Stomach (tissue), 9 donors: ENCODE measurements around the gene TTC27. TPM values are rescaled to one million over a fixed set of nuclear protein-coding genes. Genes with fewer than 3 reads are reported as not detected.

Source experiments
- DNase-seq, 2 donors: peaks; one replicate each; pipeline versions ENCODE4 v3.0.0 to v3.0.0-alpha.2; 2013 to 2019
- H3K27ac ChIP-seq, 5 donors: fragments of 200-600 bp in 4 of 5; sonication (generic) in 4 of 5; one replicate each; pipeline ENCODE4 v1.5.1; 2013 to 2019; ENCODE audit warnings: mild to moderate bottlenecking in 1 of 5, moderate library complexity in 1 of 5
- H3K27me3 ChIP-seq, 3 donors: fragments of 200-600 bp; sonication (generic); one replicate each; pipeline ENCODE4 v1.5.1; 2017 to 2019; ENCODE audit warnings: mixed run types in 1 of 3
- H3K36me3 ChIP-seq, 4 donors: fragments of 200-600 bp; sonication (generic); 1 replicate in 3 of 4; 2 replicates in 1 of 4; pipeline ENCODE4 v1.5.1; 2016 to 2019
- H3K4me1 ChIP-seq, 4 donors: fragments of 200-600 bp; sonication (generic); one replicate each; pipeline ENCODE4 v1.5.1; 2016 to 2019
- H3K4me3 ChIP-seq, 4 donors: fragments of 200-600 bp; sonication (generic) in 3 of 4; one replicate each; pipeline ENCODE4 v1.5.1; 2016 to 2019; ENCODE audit warnings: mild to moderate bottlenecking in 1 of 4
- H3K9me3 ChIP-seq, 4 donors: fragments of 200-600 bp; sonication (generic); one replicate each; pipeline ENCODE4 v1.5.1; 2016 to 2019
- CTCF ChIP-seq, 7 experiments: fragments of 450-650 bp in 4 of 7; fragments of 200-600 bp in 3 of 7; sonication (generic) in 3 of 7; IDR thresholded peaks; one replicate each; pipeline ENCODE4 v1.5.1; 2016 to 2019; ENCODE audit warnings: antibody characterized with exemption in 7 of 7, control low read depth in 2 of 7, mild to moderate bottlenecking in 1 of 7
- EP300 ChIP-seq: sonication (generic); formaldehyde crosslinking; IDR thresholded peaks from one replicate; pipeline ENCODE4 v1.6.1; 2017; ENCODE audit warnings: antibody characterized with exemption
- POLR2A ChIP-seq, 4 donors: fragments of 450-650 bp; IDR thresholded peaks; one replicate each; pipeline ENCODE4 v1.6.1; 2016; ENCODE audit warnings: antibody characterized with exemption in 4 of 4, control low read depth in 2 of 4, mild to moderate bottlenecking in 1 of 4, moderate library complexity in 1 of 4
- POLR2AphosphoS5 ChIP-seq, 3 donors: sonication (generic); formaldehyde crosslinking; IDR thresholded peaks; one replicate each; pipeline ENCODE4 v1.6.1; 2016; ENCODE audit warnings: antibody characterized with exemption in 3 of 3
- WGBS, 5 donors: extraction: QIAGEN DNeasy Blood & Tissue Kit in 3 of 5; methylation state at CpG; one replicate each; pipeline versions ENCODE4 v1.1.5 to v1.1.7; 2013 to 2018; 5-methylcytosine and 5-hydroxymethylcytosine counted together
- intact Hi-C: fragments of 100-400 bp; cut with DNase I; formaldehyde crosslinking; loops from one replicate; pipeline ENCODE4 v1.15.1; 2023; ENCODE audit warnings: low total_unique reads
- polyA plus RNA-seq, 3 donors: library from polyadenylated mRNA; stranded (reverse); fragments of 200-250 nt; gene quantifications; one replicate each; pipeline ENCODE4 v1.2.3, GENCODE V29; 2013
- total RNA-seq, 5 donors: library from RNA; depleted of rRNA; stranded (reverse); fragments of >200 nt; gene quantifications; one replicate each; pipeline versions ENCODE4 v1.1.0 to v1.2.3, GENCODE V29; 2014 to 2016
- donor health status: healthy with polysubstance abuse.
- donor health status: Bipolar disorder and iron deficiency.
- donor health status: healthy.

The TTC27 gene
- total and polyA plus RNA-seq, 8 donors, result 3.8 to 22.2 (median 5.9) TPM

- Histone ChIP-seq H3K4me1 (peaks cover 5 to 27% (median 21%) of the 10 kb centered on the region in 4 donors), H3K27ac (peak overlapping the region in 2 of 5 donors; percentile 39 to 62), H3K36me3 (peaks cover 0 to 32% (median 30%) of the 10 kb centered on the region in 4 donors), H3K4me3 (no peak overlapping the region), H3K9me3 (no peaks in the 10 kb centered on the region), H3K27me3 (no peaks in the 10 kb centered on the region)
- intact Hi-C loops, result no loop called here
- WGBS, 5 donors, result 25 to 46% (median 39%) methylated on average over 2 of the region's 2 CpGs
- peak in 1 of 2 donors; percentile 11 for DNase-seq
- TF ChIP-seq POLR2A (IDR thresholded peaks at IDR 0.05) (no peak), EP300 (no peak), CTCF (IDR thresholded peaks at IDR 0.05) (no peak), POLR2AphosphoS5 (IDR thresholded peaks at IDR 0.05) (no peak)
Observed at GRCh38 chr2:32622570-32623310, 5.1 kb upstream of the TTC27 start.

DNA sequence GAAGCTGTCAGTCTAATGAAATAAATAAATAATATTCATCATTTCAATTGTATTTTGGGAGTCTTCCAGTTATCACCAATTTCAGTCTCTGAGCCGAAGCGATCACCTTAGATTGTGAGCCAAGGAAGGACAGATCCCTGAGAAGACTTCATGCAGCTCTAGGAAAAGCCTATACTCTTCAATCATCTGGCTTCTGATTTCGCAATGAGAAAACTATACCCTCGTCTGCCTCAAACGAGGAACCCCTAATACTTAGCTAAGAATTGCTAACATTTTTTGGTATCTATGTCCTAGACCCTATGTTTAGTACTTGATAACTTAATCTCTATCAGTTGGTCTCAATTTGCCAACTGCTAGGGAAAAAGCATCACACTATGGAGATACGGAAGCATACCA lies 4.5 kb upstream of the TTC27 start:
- DNase-seq, result no peak
- intact Hi-C loops, result no loop called here
- Histone ChIP-seq H3K36me3 (peaks cover 0 to 28% (median 24%) of the 10 kb centered on the region in 4 donors), H3K9me3 (no peaks in the 10 kb centered on the region), H3K4me1 (peaks cover 5 to 28% (median 22%) of the 10 kb centered on the region in 4 donors), H3K27ac (peak overlapping the region in 2 of 5 donors; percentile 39 to 62), H3K27me3 (no peaks in the 10 kb centered on the region), H3K4me3 (no peak overlapping the region)
- WGBS, 5 donors, result 88 to 94% (median 94%) methylated on average over 6 of the region's 6 CpGs
- no peak for TF ChIP-seq CTCF (IDR thresholded peaks at IDR 0.05)
- no peak for TF ChIP-seq POLR2A (IDR thresholded peaks at IDR 0.05)
- no peak for TF ChIP-seq EP300
- TF ChIP-seq POLR2AphosphoS5 (IDR thresholded peaks at IDR 0.05), result no peak

DNA sequence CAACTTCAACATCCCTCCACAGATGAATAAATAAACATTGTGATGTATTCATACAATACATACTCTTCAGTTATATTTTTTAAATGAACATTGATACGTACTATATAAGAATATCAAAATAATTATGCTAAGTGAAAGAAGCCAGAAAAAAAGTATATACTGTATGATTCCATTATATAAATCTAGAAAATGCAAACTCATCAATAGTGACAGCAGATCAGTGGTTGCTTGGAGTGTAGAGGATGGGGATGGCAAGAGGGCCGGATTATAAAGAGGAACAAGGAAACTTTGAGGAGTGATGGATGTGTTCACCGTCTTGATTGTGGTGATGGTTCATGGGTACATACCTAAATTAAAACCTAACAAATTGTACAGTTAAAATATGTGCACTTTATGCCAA lies 3.0 kb upstream of the TTC27 start:
- Histone ChIP-seq H3K27me3 (no peaks in the 10 kb centered on the region), H3K4me3 (no peak overlapping the region), H3K27ac (no peak overlapping the region), H3K4me1 (peaks cover 11 to 43% (median 36%) of the 10 kb centered on the region in 4 donors), H3K36me3 (peaks cover 0 to 16% (median 14%) of the 10 kb centered on the region in 4 donors), H3K9me3 (no peaks in the 10 kb centered on the region)
- no peak for DNase-seq
- TF ChIP-seq EP300, result no peak
- TF ChIP-seq POLR2A (IDR thresholded peaks at IDR 0.05), result no peak
- no peak for TF ChIP-seq CTCF (IDR thresholded peaks at IDR 0.05)
- no peak for TF ChIP-seq POLR2AphosphoS5 (IDR thresholded peaks at IDR 0.05)
- 83 to 90% (median 86%) methylated on average over 3 of the region's 3 CpGs for WGBS, 5 donors
- intact Hi-C loops, result no loop called here

DNA sequence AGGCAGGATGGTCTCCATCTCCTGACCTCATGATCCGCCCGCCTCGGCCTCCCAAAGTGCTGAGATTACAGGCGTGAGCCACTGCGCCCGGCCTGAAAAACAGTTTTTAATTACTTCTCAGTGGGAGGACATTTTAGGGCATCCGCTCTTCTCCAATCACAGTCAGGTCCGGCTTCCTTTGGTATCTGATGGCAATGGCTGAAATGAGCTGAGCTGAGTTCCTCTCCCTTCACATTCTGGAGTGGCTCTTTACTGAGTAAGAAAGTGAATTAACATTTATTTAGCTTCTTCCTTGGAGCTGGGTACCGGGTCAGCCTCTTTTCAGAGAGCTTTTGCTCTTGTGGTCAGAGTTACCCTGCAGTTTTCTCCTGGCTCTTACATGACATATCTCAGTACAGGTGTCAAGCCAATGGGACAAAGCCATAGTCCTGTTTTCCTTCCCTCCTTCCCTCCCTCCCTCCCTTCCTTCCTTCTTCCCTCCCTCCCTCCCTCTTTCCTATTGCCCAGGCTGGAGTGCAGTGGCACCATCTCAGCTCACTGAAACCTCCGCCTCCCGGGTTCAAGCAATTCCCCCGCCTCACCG lies 1.1 kb upstream of the TTC27 start:
- 66 to 72% (median 69%) methylated on average over 13 of the region's 13 CpGs for WGBS, 5 donors

More for the DNA sequence above, 1.1 kb upstream of the TTC27 start:
- peaks cover 10 to 27% (median 22%) of the 10 kb centered on the region in 4 donors for H3K36me3 ChIP-seq
- H3K9me3 ChIP-seq, result no peaks in the 10 kb centered on the region
- TF ChIP-seq CTCF (IDR thresholded peaks at IDR 0.05) (no peak), EP300 (no peak), POLR2AphosphoS5 (IDR thresholded peaks at IDR 0.05) (no peak), POLR2A (IDR thresholded peaks at IDR 0.05) (no peak)
- H3K4me1 ChIP-seq, result peaks cover 11 to 45% (median 37%) of the 10 kb centered on the region in 4 donors
- H3K4me3 ChIP-seq, result peak overlapping the region; percentile 69 to 80 (median 73)
- intact Hi-C loops, result no loop called here
- DNase-seq, result no peak
- H3K27ac ChIP-seq, result peak overlapping the region in 1 of 5 donors; percentile 82
- H3K27me3 ChIP-seq, result no peaks in the 10 kb centered on the region
